PC-9 (cell line): ENCODE measurements around the gene LRRK1.

Experiments
- CTCF ChIP-seq: fragments of 200-600 bp; sonication (generic); conservative IDR thresholded peaks from 2 replicates; pipeline ENCODE4 v1.6.1; 2017; ENCODE audit warnings: mixed run types, antibody characterized with exemption, mild to moderate bottlenecking, moderate library complexity
- EZH2 ChIP-seq: fragments of 200-600 bp; sonication (generic); IDR thresholded peaks from 2 replicates; pipeline ENCODE4 v1.8.0; 2017; ENCODE audit warnings: antibody characterized with exemption, low read depth

- TF ChIP-seq CTCF: no peak
- TF ChIP-seq EZH2: no peak
These were observed 131.6 kb downstream of the LRRK1 start for GRCh38 chr15:101050623-101051290.
